HCT116 (cell line): ENCODE data around the gene ZNF711. TPM values are rescaled to one million over a fixed set of nuclear protein-coding genes. Genes with fewer than 3 reads are reported as not detected.
A peak's percentile ranks its signal among the peaks of the same experiment; 100 is the strongest.

ENCODE experiments used
- ATAC-seq: fragments of 200-7000 bp; cut with Tn5 transposase; 2 replicates; pipeline ENCODE4 v1.9.1; 2020; ENCODE audit warnings: mild to moderate bottlenecking, moderate library complexity
- BruUV-seq: library from RNA; stranded (reverse); fragments of 400-500 nt; replicated peaks from 2 replicates; lab custom pipeline; 2021; lab: Mats Ljungman, UMichigan
- CTCF ChIA-PET: fragments of 300-600 bp; sonication (Branson Sonifier 250); formaldehyde crosslinking; loops from one replicate; lab custom pipeline; 2021; ENCODE audit warnings: antibody characterized with exemption; lab: Charles Lee
- POLR2A ChIA-PET: fragments of 300-600, 350-600 bp; sonication (Branson Sonifier 250); formaldehyde crosslinking; loops from one replicate; lab custom pipeline; 2021; ENCODE audit warnings: antibody characterized with exemption; lab: Charles Lee
- RAD21 ChIA-PET, 2 experiments: fragments of 300-600 bp; sonication (Branson Sonifier 250); formaldehyde crosslinking; loops; one replicate each; lab custom pipeline; 2023; ENCODE audit warnings: low total read pairs in 2 of 2; ENCODE audit not compliant: uncharacterized antibody in 2 of 2, unreplicated experiment in 2 of 2, low non-redundant PET in 1 of 2; lab: Charles Lee
- DNase-seq: peaks from one replicate; pipeline ENCODE4 v3.0.0-alpha.2; 2010; ENCODE audit warnings: low read depth, low spot score
- H2AFZ ChIP-seq: fragments of 200-600 bp; shearing (Covaris generic), sonication (generic); 2 replicates; pipeline ENCODE4 v1.6.1; 2017; ENCODE audit warnings: low read depth, mixed run types, mixed read lengths, antibody characterized with exemption, low read length; ENCODE audit not compliant: poor library complexity, severe bottlenecking
- H3K27ac ChIP-seq: 2 replicates; pipeline ENCODE4 v1.5.1; 2012; ENCODE audit warnings: low read depth, low read length
- H3K27me3 ChIP-seq: fragments of 200-600 bp; sonication (generic); 2 replicates; pipeline ENCODE4 v1.6.1; 2016; ENCODE audit warnings: mixed run types, low read length, mixed read lengths; ENCODE audit not compliant: insufficient read depth
- H3K36me3 ChIP-seq, 2 experiments: fragments of 200-500 bp in 1 of 2; fragments of 200-600 bp in 1 of 2; sonication (Bioruptor generic) in 1 of 2; sonication (generic) in 1 of 2; 2 replicates each; pipeline versions ENCODE4 v1.5.1 to v1.6.1; 2014 to 2016; ENCODE audit warnings: low read length in 2 of 2, inconsistent platforms in 1 of 2, mixed read lengths in 1 of 2, mixed run types in 1 of 2; ENCODE audit not compliant: insufficient read depth in 2 of 2, control insufficient read depth in 1 of 2
- H3K4me1 ChIP-seq, 2 experiments: fragments of 200-600 bp in 1 of 2; sonication (generic) in 1 of 2; 2 replicates each; pipeline versions ENCODE4 v1.5.1 to v1.6.1; 2012 to 2017; ENCODE audit warnings: low read length in 2 of 2, inconsistent platforms in 1 of 2, mild to moderate bottlenecking in 1 of 2, mixed read lengths in 1 of 2, mixed run types in 1 of 2, moderate library complexity in 1 of 2; ENCODE audit not compliant: insufficient read depth in 2 of 2, control insufficient read depth in 1 of 2
- H3K4me2 ChIP-seq: fragments of 200-600 bp; sonication (generic); 2 replicates; pipeline ENCODE4 v1.6.1; 2017; ENCODE audit warnings: mixed run types, low read length, mixed read lengths
- H3K4me3 ChIP-seq, 2 experiments: fragments of 200-600 bp in 1 of 2; sonication (generic) in 1 of 2; replicated peaks in 1 of 2; 2 replicates each; pipeline ENCODE4 v1.5.1; 2011 to 2016; ENCODE audit warnings: low read length in 2 of 2, control low read depth in 1 of 2, low read depth in 1 of 2, mild to moderate bottlenecking in 1 of 2, mixed read lengths in 1 of 2, mixed run types in 1 of 2
- H3K79me2 ChIP-seq: fragments of 200-600 bp; sonication (generic); 2 replicates; pipeline ENCODE4 v1.6.1; 2017; ENCODE audit warnings: mild to moderate bottlenecking, mixed run types, low read length, moderate library complexity, mixed read lengths; ENCODE audit not compliant: insufficient read depth
- H3K9ac ChIP-seq: fragments of 200-600 bp; sonication (generic); 2 replicates; pipeline ENCODE4 v1.6.1; 2016; ENCODE audit warnings: low read length, mixed read lengths
- H3K9me2 ChIP-seq: fragments of 200-600 bp; sonication (generic), shearing (Covaris generic); 2 replicates; pipeline ENCODE4 v1.6.1; 2017; ENCODE audit warnings: mixed run types, mild to moderate bottlenecking, moderate library complexity; ENCODE audit not compliant: insufficient read depth
- H3K9me3 ChIP-seq, 2 experiments: fragments of 200-500 bp in 1 of 2; fragments of 200-600 bp in 1 of 2; sonication (Bioruptor generic) in 1 of 2; sonication (generic) in 1 of 2; 2 replicates each; pipeline ENCODE4 v1.6.1; 2014 to 2017; ENCODE audit warnings: low read length in 2 of 2, mixed read lengths in 2 of 2, inconsistent platforms in 1 of 2, low read depth in 1 of 2, mild to moderate bottlenecking in 1 of 2, mixed run types in 1 of 2, moderate library complexity in 1 of 2; ENCODE audit not compliant: control insufficient read depth in 1 of 2, insufficient read depth in 1 of 2
- H4K20me1 ChIP-seq: fragments of 200-600 bp; sonication (generic), shearing (Covaris generic); 2 replicates; pipeline ENCODE4 v1.6.1; 2017; ENCODE audit warnings: mixed run types, mild to moderate bottlenecking, moderate library complexity; ENCODE audit not compliant: insufficient read depth
- CBX3 ChIP-seq: IDR thresholded peaks from 2 replicates; pipeline ENCODE4 v1.6.1; 2012; ENCODE audit warnings: low read depth
- EGR1 ChIP-seq: IDR thresholded peaks from 2 replicates; pipeline ENCODE4 v1.6.1; 2012; ENCODE audit warnings: low read depth
- EZH2 ChIP-seq: fragments of 200-600 bp; sonication (generic); IDR thresholded peaks from 2 replicates; pipeline ENCODE4 v1.6.1; 2017; ENCODE audit warnings: antibody characterized with exemption, mixed run types
- EZH2phosphoT487 ChIP-seq: fragments of 200-600 bp; IDR thresholded peaks from 2 replicates; pipeline ENCODE4 v1.6.1; 2018; ENCODE audit warnings: antibody characterized with exemption, borderline replicate concordance
- POLR2A ChIP-seq: IDR thresholded peaks from 2 replicates; pipeline ENCODE4 v1.7.0; 2011; ENCODE audit warnings: borderline replicate concordance; ENCODE audit not compliant: insufficient read depth, insufficient read length; ENCODE audit errors: extremely low read depth
- POLR2AphosphoS5 ChIP-seq: IDR thresholded peaks from 2 replicates; pipeline ENCODE4 v1.6.1; 2011; ENCODE audit warnings: mild to moderate bottlenecking, low read depth, low read length, moderate library complexity
- RAD21 ChIP-seq: IDR thresholded peaks from 2 replicates; pipeline ENCODE4 v1.6.1; 2012; ENCODE audit warnings: low read depth, mild to moderate bottlenecking
- REST ChIP-seq: IDR thresholded peaks from 2 replicates; pipeline ENCODE4 v1.6.1; 2012; ENCODE audit warnings: low read depth
- SIN3A ChIP-seq: IDR thresholded peaks from 2 replicates; pipeline ENCODE4 v1.6.1; 2012; ENCODE audit warnings: low read depth
- SP1 ChIP-seq: IDR thresholded peaks from 2 replicates; pipeline ENCODE4 v1.6.1; 2012; ENCODE audit warnings: low read depth
- ZBTB33 ChIP-seq: IDR thresholded peaks from 2 replicates; pipeline ENCODE4 v1.6.1; 2011; ENCODE audit warnings: mild to moderate bottlenecking, low read length, moderate library complexity; ENCODE audit not compliant: insufficient replicate concordance; ENCODE audit errors: extremely low read depth
- ZFX ChIP-seq: fragments of 450-650 bp; IDR thresholded peaks from 2 replicates; pipeline ENCODE4 v1.6.1; 2017
- ZNF274 ChIP-seq: fragments of 200-500 bp; sonication (Bioruptor generic); IDR thresholded peaks from 2 replicates; pipeline ENCODE4 v1.6.1; 2014; ENCODE audit warnings: mild to moderate bottlenecking, low read depth, low read length, inconsistent platforms
- intact Hi-C: fragments of 100-400 bp; cut with micrococcal nuclease; formaldehyde crosslinking; loops from 2 replicates; pipeline ENCODE4 v1.10.0; 2022
- total RNA-seq: library from RNA; stranded (reverse); gene quantifications from one replicate; pipeline ENCODE4 v1.2.1, GENCODE V29; 2021; ENCODE audit not compliant: unreplicated experiment
- TF ChIP-seq, protein P1 (sequence below): IDR thresholded peaks from 2 replicates; pipeline ENCODE4 v1.6.1; 2012

Gene ZNF711
- total RNA-seq, 1 experiment from 2014 or later: 6.1 TPM

DNA sequence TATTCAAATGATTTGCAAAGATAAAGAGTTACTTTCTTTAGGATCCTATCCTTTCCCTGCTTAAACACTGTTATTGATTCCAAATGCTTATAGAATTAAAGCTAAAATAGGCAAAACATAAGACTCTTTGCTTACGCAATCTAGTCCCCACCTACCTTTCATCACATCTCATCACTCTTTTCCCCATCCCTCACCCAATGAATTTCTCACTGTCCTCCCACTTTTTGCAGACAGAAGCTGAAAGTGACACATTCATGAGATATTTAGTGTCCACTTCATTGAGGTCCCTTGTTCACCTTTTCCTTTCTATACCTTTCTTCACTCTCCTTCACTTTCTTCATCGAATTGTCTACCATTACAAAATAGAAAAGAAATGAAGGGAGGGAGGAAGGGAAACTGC lies 636 bp upstream of the ZNF711 start:
- CTCF ChIA-PET: no interaction called here
- POLR2A ChIA-PET: no interaction called here
- no TSS peak for BruUV-seq
- ATAC-seq (no peak), DNase-seq (no peak)
- Histone ChIP-seq H3K9me2 (no peaks in the 10 kb centered on the region), H3K4me2 (peak overlapping the region; percentile 81), H3K79me2 (no peaks in the 10 kb centered on the region), H4K20me1 (no peaks in the 10 kb centered on the region), H3K4me1 (no peaks in the 10 kb centered on the region), H3K9me3 (no peaks in the 10 kb centered on the region), H3K4me3 (peak overlapping the region in 1 of 2 experiments; percentile 68; a peak in 2 of 4 replicates), H3K27me3 (no peaks in the 10 kb centered on the region), H3K27ac (no peak overlapping the region), H3K9ac (no peak overlapping the region), H2AFZ (peak overlapping the region; percentile 61), H3K36me3 (no peaks in the 10 kb centered on the region)
- intact Hi-C loops: no loop called here
- RAD21 ChIA-PET: no interaction called here
- TF ChIP-seq ZNF274 (no peak), ZBTB33 (no peak)

GRCh38 chrX:85244450-85245211 lies 840 bp downstream of the ZNF711 start:
- Histone ChIP-seq H3K27ac (peak overlapping the region; percentile 61), H2AFZ (peak overlapping the region; percentile 45), H3K4me3 (peak overlapping the region; percentile 67 to 68), H3K4me2 (peak overlapping the region; percentile 81), H4K20me1 (no peaks in the 10 kb centered on the region), H3K9me2 (no peaks in the 10 kb centered on the region), H3K9ac (peak overlapping the region; percentile 60), H3K9me3 (no peaks in the 10 kb centered on the region), H3K79me2 (no peaks in the 10 kb centered on the region), H3K27me3 (no peaks in the 10 kb centered on the region), H3K4me1 (no peaks in the 10 kb centered on the region), H3K36me3 (no peaks in the 10 kb centered on the region)
- TF ChIP-seq, protein P1, sequence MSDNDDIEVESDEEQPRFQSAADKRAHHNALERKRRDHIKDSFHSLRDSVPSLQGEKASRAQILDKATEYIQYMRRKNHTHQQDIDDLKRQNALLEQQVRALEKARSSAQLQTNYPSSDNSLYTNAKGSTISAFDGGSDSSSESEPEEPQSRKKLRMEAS: no peak
- TF ChIP-seq POLR2A (no peak), SP1 (no peak), EZH2phosphoT487 (no peak), EZH2 (no peak), CBX3 (no peak), REST (no peak), RAD21 (no peak), EGR1 (no peak), ZFX (no peak), POLR2AphosphoS5 (no peak), ZNF274 (no peak), SIN3A (no peak)
- CTCF ChIA-PET: no interaction called here
- RAD21 ChIA-PET: interaction anchor here in 1 of 2 experiments (0.6 kb wide), 1 partner anchor 14 kb away, joined by 3 read pairs; no protein-coding TSS in a partner anchor
- TSS peak; percentile 49 for BruUV-seq
- POLR2A ChIA-PET: no interaction called here
- intact Hi-C loops: no loop called here
- peak; percentile 62 for ATAC-seq
- DNase-seq: no peak
